Measurements from ENCODE around the gene WDR87. TPM values are rescaled to one million over a fixed set of nuclear protein-coding genes. Genes with fewer than 3 reads are reported as not detected.

WDR87 gene
- total and polyA plus RNA-seq, 2 of the 8 experiments (the other 6 are each of a cell fraction or from before 2014, with no cell fraction given), result not detected

GRCh38 chr19:37926255-37926654 is 19.9 kb upstream of the WDR87 start (continued):
- no peak for TF ChIP-seq MAX (IDR thresholded peaks at IDR 0.05)

All from H1 (cell line).